Uterus (tissue), 2 donors: ENCODE data around the gene SH3PXD2B.

ENCODE experiments used
- POLR2A ChIP-seq, 2 donors: fragments of 450-650 bp; IDR thresholded peaks; one replicate each; pipeline ENCODE4 v1.6.1; 2016; ENCODE audit warnings: antibody characterized with exemption in 2 of 2, mild to moderate bottlenecking in 1 of 2, moderate library complexity in 1 of 2
- TF ChIP-seq, protein P1 (sequence below), 4 experiments: fragments of 200-600 bp in 2 of 4; fragments of 450-650 bp in 2 of 4; sonication (generic) in 2 of 4; IDR thresholded peaks; one replicate each; pipeline ENCODE4 v1.5.1; 2016 to 2019; ENCODE audit warnings: antibody characterized with exemption in 4 of 4, mild to moderate bottlenecking in 2 of 4, moderate library complexity in 1 of 4

DNA sequence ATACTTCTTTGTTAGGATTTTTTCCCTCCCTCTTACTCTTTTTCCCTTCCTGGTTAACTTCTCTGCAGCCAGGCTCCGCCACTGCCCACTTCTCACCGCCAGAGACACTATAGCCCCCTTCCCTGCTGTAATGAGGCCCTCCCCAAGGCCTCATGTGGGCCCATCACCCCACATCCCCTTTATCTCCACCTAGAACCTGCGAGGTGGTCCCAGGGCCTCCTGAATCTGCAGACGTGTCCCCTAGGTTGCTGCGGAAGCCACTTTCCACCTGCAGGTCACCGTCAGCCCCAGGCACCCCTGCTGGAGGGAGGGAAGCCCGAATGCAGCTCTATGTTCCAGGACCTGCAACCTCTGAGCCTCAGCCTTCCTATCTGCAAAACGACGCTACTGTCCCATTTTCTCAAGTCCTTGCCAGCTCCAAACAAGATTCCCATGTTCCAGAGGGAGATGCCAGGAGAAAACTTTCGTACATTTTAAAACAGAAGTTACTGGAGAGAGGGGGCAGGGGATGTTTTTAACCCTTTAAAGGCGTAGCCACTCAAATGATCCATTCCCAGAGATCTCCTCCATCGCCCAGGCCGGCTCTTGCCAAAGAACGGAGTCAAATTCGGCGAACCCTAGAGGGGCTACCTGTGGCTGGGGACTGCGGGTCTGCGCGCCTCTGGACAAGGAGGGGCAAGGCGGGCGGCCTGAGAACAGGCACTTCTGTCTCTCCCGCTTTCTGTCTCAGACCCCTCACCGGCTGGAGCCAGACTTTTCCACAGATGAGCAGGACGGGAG is 929 bp downstream of the SH3PXD2B start:
- TF ChIP-seq, protein P1, sequence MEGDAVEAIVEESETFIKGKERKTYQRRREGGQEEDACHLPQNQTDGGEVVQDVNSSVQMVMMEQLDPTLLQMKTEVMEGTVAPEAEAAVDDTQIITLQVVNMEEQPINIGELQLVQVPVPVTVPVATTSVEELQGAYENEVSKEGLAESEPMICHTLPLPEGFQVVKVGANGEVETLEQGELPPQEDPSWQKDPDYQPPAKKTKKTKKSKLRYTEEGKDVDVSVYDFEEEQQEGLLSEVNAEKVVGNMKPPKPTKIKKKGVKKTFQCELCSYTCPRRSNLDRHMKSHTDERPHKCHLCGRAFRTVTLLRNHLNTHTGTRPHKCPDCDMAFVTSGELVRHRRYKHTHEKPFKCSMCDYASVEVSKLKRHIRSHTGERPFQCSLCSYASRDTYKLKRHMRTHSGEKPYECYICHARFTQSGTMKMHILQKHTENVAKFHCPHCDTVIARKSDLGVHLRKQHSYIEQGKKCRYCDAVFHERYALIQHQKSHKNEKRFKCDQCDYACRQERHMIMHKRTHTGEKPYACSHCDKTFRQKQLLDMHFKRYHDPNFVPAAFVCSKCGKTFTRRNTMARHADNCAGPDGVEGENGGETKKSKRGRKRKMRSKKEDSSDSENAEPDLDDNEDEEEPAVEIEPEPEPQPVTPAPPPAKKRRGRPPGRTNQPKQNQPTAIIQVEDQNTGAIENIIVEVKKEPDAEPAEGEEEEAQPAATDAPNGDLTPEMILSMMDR (IDR thresholded peaks at IDR 0.05) = peak; percentile 28 to 80 (median 56)
- TF ChIP-seq POLR2A (IDR thresholded peaks at IDR 0.05) = peak in 1 of 2 donors; percentile 37
